HEK293 (cell line): ENCODE results near the gene DAGLA.

Source experiments
- CTCF ChIA-PET: fragments of 350-600 bp; formaldehyde crosslinking; extraction: SDS; loops from one replicate; lab custom pipeline; 2021; ENCODE audit warnings: antibody characterized with exemption; lab: Yijun Ruan, JAX
- POLR2A ChIA-PET: fragments of 300-600 bp; formaldehyde crosslinking; extraction: SDS; loops from one replicate; lab custom pipeline; 2020; ENCODE audit warnings: antibody characterized with exemption, inconsistent platforms; lab: Yijun Ruan, JAX
- H3K27ac ChIP-seq: fragments of 200-500 bp; sonication (Bioruptor generic); 2 replicates; pipeline ENCODE4 v1.5.1; 2014; ENCODE audit warnings: low read depth, low read length, control low read depth, inconsistent platforms; ENCODE audit errors: extremely low read depth
- H3K36me3 ChIP-seq, 2 experiments: fragments of 200-500 bp in 1 of 2; sonication (Bioruptor generic) in 1 of 2; 1 replicate in 1 of 2; 2 replicates in 1 of 2; pipeline ENCODE4 v1.5.1; 2014 to 2017; ENCODE audit warnings: inconsistent platforms in 2 of 2, low read length in 2 of 2; ENCODE audit not compliant: control insufficient read depth in 2 of 2, insufficient read depth in 1 of 2
- H3K4me1 ChIP-seq: fragments of 200-500 bp; sonication (Bioruptor generic); 2 replicates; pipeline ENCODE4 v1.5.1; 2014; ENCODE audit warnings: mild to moderate bottlenecking, low read length, inconsistent platforms; ENCODE audit not compliant: control insufficient read depth, insufficient read depth
- H3K4me3 ChIP-seq: 2 replicates; pipeline ENCODE4 v1.5.1; 2011; ENCODE audit warnings: low read depth, mild to moderate bottlenecking, control low read depth, low read length, moderate library complexity
- H3K9me3 ChIP-seq: fragments of 200-500 bp; sonication (Bioruptor generic); 2 replicates; pipeline ENCODE4 v1.5.1; 2014; ENCODE audit warnings: low read depth, low read length, inconsistent platforms; ENCODE audit not compliant: control insufficient read depth, insufficient read depth
- IKZF3 ChIP-seq: fragments of 450-650 bp; IDR thresholded peaks from 2 replicates; pipeline ENCODE4 v1.5.0; 2018; ENCODE audit warnings: missing biosample characterization, mild to moderate bottlenecking, missing genetic modification characterization, moderate library complexity
- KLF10 ChIP-seq: fragments of 450-650 bp; IDR thresholded peaks from 2 replicates; pipeline ENCODE4 v1.5.1; 2018; ENCODE audit warnings: missing biosample characterization, mild to moderate bottlenecking, missing genetic modification characterization
- PRDM1 ChIP-seq: fragments of 450-650 bp; formaldehyde crosslinking; IDR thresholded peaks from 2 replicates; pipeline ENCODE4; 2016; ENCODE audit warnings: missing biosample characterization, missing genetic modification characterization
- ZBTB1 ChIP-seq: fragments of 450-650 bp; formaldehyde crosslinking; IDR thresholded peaks from 2 replicates; pipeline ENCODE4 v1.5.1; 2016; ENCODE audit warnings: missing biosample characterization, missing genetic modification characterization
- ZBTB7A ChIP-seq: fragments of 450-650 bp; formaldehyde crosslinking; IDR thresholded peaks from 2 replicates; pipeline ENCODE4 v1.5.1; 2016; ENCODE audit warnings: low read depth, missing biosample characterization, missing genetic modification characterization
- ZNF146 ChIP-seq: fragments of 450-650 bp; formaldehyde crosslinking; IDR thresholded peaks from 2 replicates; pipeline ENCODE4 v1.5.1; 2016; ENCODE audit warnings: missing biosample characterization, missing genetic modification characterization
- ZNF274 ChIP-seq, 2 experiments: fragments of 200-500 bp in 1 of 2; fragments of 450-650 bp in 1 of 2; sonication (Bioruptor generic) in 1 of 2; formaldehyde crosslinking in 1 of 2; IDR thresholded peaks; 2 replicates each; pipeline versions ENCODE4 v1.5.1 to v1.6.1; 2014 to 2016; ENCODE audit warnings: borderline replicate concordance in 1 of 2, inconsistent platforms in 1 of 2, low read length in 1 of 2, missing biosample characterization in 1 of 2, missing genetic modification characterization in 1 of 2
- ZNF335 ChIP-seq: fragments of 450-650 bp; formaldehyde crosslinking; conservative IDR thresholded peaks from 2 replicates; pipeline ENCODE4 v1.5.1; 2016; ENCODE audit warnings: missing biosample characterization, missing genetic modification characterization
- ZNF341 ChIP-seq: fragments of 450-650 bp; formaldehyde crosslinking; IDR thresholded peaks from 2 replicates; pipeline ENCODE4; 2016; ENCODE audit warnings: low read depth, missing biosample characterization, missing genetic modification characterization
- ZNF391 ChIP-seq: fragments of 450-650 bp; formaldehyde crosslinking; IDR thresholded peaks from 2 replicates; pipeline ENCODE4 v1.5.1; 2016; ENCODE audit warnings: low read depth, missing biosample characterization, missing genetic modification characterization, borderline replicate concordance
- ZNF416 ChIP-seq: fragments of 450-650 bp; formaldehyde crosslinking; IDR thresholded peaks from 2 replicates; pipeline ENCODE4 v1.5.1; 2016; ENCODE audit warnings: missing biosample characterization, missing genetic modification characterization
- ZNF423 ChIP-seq: fragments of 450-650 bp; formaldehyde crosslinking; IDR thresholded peaks from 2 replicates; pipeline ENCODE4 v1.5.1; 2016; ENCODE audit warnings: missing biosample characterization, missing genetic modification characterization
- ZNF510 ChIP-seq: fragments of 450-650 bp; formaldehyde crosslinking; IDR thresholded peaks from 2 replicates; pipeline ENCODE4 v1.5.1; 2018; ENCODE audit warnings: mild to moderate bottlenecking, missing genetic modification characterization, missing biosample characterization; ENCODE audit not compliant: insufficient replicate concordance
- ZNF776 ChIP-seq: fragments of 450-650 bp; formaldehyde crosslinking; IDR thresholded peaks from 2 replicates; pipeline ENCODE4 v1.5.0; 2017; ENCODE audit warnings: missing biosample characterization, missing genetic modification characterization, borderline replicate concordance
- TF ChIP-seq, protein P1 (sequence below): fragments of 450-650 bp; formaldehyde crosslinking; IDR thresholded peaks from 2 replicates; pipeline ENCODE4 v1.5.1; 2016; ENCODE audit warnings: missing biosample characterization, missing genetic modification characterization, low read depth
- TF ChIP-seq, protein P2 (sequence below): fragments of 450-650 bp; formaldehyde crosslinking; IDR thresholded peaks from 2 replicates; pipeline ENCODE4 v1.5.1; 2016; ENCODE audit warnings: missing biosample characterization, missing genetic modification characterization
- TF ChIP-seq, protein P3 (sequence below): fragments of 450-650 bp; formaldehyde crosslinking; IDR thresholded peaks from 2 replicates; pipeline ENCODE4 v1.5.1; 2016; ENCODE audit warnings: missing biosample characterization, missing genetic modification characterization
- TF ChIP-seq, protein P4 (sequence below): fragments of 450-650 bp; formaldehyde crosslinking; IDR thresholded peaks from 2 replicates; pipeline ENCODE4 v1.5.1; 2016; ENCODE audit warnings: missing biosample characterization, missing genetic modification characterization
- TF ChIP-seq, protein P5 (sequence below): fragments of 450-650 bp; formaldehyde crosslinking; IDR thresholded peaks from 2 replicates; pipeline ENCODE4 v1.5.1; 2016; ENCODE audit warnings: missing biosample characterization, missing genetic modification characterization
- TF ChIP-seq, protein P6 (sequence below): fragments of 450-650 bp; formaldehyde crosslinking; IDR thresholded peaks from 2 replicates; pipeline ENCODE4 v1.5.1; 2016; ENCODE audit warnings: missing biosample characterization, missing genetic modification characterization, borderline replicate concordance

The DAGLA gene

DNA sequence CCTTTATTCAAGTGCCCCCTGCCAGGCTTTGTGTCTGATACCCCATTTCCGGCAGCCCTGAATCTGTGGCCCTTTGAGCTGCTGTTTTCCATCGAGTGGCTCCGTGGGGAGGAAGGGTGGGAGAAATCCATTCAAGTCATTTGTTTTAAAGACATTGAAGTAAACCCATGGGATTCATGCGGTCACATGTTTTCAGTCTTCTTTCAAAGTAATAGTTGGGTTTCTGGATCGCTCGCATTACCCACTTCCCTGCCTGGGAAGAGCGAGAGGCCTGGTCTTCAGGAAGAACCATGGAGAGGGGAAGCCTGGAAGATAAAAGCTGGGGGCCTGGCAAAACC lies 14.4 kb downstream of the DAGLA start:
- no peak for TF ChIP-seq ZNF391 (tag by site-specific recombination)
- TF ChIP-seq ZNF510 (tag by site-specific recombination), result no peak
- TF ChIP-seq KLF10 (tag by site-specific recombination), result no peak
- no peak for TF ChIP-seq IKZF3 (tag by site-specific recombination)
- TF ChIP-seq, protein P1, sequence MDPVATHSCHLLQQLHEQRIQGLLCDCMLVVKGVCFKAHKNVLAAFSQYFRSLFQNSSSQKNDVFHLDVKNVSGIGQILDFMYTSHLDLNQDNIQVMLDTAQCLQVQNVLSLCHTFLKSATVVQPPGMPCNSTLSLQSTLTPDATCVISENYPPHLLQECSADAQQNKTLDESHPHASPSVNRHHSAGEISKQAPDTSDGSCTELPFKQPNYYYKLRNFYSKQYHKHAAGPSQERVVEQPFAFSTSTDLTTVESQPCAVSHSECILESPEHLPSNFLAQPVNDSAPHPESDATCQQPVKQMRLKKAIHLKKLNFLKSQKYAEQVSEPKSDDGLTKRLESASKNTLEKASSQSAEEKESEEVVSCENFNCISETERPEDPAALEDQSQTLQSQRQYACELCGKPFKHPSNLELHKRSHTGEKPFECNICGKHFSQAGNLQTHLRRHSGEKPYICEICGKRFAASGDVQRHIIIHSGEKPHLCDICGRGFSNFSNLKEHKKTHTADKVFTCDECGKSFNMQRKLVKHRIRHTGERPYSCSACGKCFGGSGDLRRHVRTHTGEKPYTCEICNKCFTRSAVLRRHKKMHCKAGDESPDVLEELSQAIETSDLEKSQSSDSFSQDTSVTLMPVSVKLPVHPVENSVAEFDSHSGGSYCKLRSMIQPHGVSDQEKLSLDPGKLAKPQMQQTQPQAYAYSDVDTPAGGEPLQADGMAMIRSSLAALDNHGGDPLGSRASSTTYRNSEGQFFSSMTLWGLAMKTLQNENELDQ (tag by site-specific recombination), result no peak
- TF ChIP-seq, protein P2, sequence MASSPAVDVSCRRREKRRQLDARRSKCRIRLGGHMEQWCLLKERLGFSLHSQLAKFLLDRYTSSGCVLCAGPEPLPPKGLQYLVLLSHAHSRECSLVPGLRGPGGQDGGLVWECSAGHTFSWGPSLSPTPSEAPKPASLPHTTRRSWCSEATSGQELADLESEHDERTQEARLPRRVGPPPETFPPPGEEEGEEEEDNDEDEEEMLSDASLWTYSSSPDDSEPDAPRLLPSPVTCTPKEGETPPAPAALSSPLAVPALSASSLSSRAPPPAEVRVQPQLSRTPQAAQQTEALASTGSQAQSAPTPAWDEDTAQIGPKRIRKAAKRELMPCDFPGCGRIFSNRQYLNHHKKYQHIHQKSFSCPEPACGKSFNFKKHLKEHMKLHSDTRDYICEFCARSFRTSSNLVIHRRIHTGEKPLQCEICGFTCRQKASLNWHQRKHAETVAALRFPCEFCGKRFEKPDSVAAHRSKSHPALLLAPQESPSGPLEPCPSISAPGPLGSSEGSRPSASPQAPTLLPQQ (tag by site-specific recombination), result no peak
- TF ChIP-seq PRDM1 (tag by site-specific recombination), result no peak
- TF ChIP-seq, protein P3, sequence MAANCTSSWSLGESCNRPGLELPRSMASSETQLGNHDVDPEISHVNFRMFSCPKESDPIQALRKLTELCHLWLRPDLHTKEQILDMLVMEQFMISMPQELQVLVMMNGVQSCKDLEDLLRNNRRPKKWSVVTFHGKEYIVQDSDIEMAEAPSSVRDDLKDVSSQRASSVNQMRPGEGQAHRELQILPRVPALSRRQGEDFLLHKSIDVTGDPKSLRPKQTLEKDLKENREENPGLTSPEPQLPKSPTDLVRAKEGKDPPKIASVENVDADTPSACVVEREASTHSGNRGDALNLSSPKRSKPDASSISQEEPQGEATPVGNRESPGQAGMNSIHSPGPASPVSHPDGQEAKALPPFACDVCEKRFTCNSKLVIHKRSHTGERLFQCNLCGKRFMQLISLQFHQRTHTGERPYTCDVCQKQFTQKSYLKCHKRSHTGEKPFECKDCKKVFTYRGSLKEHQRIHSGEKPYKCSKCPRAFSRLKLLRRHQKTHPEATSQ, result no peak
- no peak for TF ChIP-seq ZNF146 (tag by site-specific recombination)
- no peak for TF ChIP-seq ZNF274 (IDR thresholded peaks at IDR 0.05; ENCODE audit: low read length)
- TF ChIP-seq ZNF274 (tag by site-specific recombination; IDR thresholded peaks at IDR 0.05; ENCODE audit: borderline replicate concordance), result no peak
- TF ChIP-seq ZNF423, result no peak
- TF ChIP-seq ZNF416 (tag by site-specific recombination), result no peak
- TF ChIP-seq, protein P4, sequence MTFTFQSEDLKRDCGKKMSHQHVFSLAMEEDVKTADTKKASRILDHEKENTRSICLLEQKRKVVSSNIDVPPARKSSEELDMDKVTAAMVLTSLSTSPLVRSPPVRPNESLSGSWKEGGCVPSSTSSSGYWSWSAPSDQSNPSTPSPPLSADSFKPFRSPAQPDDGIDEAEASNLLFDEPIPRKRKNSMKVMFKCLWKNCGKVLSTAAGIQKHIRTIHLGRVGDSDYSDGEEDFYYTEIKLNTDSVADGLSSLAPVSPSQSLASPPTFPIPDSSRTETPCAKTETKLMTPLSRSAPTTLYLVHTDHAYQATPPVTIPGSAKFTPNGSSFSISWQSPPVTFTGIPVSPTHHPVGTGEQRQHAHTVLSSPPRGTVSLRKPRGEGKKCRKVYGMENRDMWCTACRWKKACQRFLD (tag by site-specific recombination), result no peak
- TF ChIP-seq ZBTB1 (tag by site-specific recombination), result no peak
- TF ChIP-seq, protein P5, sequence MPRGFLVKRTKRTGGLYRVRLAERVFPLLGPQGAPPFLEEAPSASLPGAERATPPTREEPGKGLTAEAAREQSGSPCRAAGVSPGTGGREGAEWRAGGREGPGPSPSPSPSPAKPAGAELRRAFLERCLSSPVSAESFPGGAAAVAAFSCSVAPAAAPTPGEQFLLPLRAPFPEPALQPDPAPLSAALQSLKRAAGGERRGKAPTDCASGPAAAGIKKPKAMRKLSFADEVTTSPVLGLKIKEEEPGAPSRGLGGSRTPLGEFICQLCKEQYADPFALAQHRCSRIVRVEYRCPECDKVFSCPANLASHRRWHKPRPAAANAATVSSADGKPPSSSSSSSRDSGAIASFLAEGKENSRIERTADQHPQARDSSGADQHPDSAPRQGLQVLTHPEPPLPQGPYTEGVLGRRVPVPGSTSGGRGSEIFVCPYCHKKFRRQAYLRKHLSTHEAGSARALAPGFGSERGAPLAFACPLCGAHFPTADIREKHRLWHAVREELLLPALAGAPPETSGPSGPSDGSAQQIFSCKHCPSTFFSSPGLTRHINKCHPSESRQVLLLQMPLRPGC (tag by site-specific recombination), result no peak
- TF ChIP-seq ZNF341 (tag by site-specific recombination), result no peak
- no peak for TF ChIP-seq ZNF335 (tag by site-specific recombination)
- TF ChIP-seq ZBTB7A (tag by site-specific recombination), result no peak
- no peak for TF ChIP-seq ZNF776 (tag by site-specific recombination)
- TF ChIP-seq, protein P6, sequence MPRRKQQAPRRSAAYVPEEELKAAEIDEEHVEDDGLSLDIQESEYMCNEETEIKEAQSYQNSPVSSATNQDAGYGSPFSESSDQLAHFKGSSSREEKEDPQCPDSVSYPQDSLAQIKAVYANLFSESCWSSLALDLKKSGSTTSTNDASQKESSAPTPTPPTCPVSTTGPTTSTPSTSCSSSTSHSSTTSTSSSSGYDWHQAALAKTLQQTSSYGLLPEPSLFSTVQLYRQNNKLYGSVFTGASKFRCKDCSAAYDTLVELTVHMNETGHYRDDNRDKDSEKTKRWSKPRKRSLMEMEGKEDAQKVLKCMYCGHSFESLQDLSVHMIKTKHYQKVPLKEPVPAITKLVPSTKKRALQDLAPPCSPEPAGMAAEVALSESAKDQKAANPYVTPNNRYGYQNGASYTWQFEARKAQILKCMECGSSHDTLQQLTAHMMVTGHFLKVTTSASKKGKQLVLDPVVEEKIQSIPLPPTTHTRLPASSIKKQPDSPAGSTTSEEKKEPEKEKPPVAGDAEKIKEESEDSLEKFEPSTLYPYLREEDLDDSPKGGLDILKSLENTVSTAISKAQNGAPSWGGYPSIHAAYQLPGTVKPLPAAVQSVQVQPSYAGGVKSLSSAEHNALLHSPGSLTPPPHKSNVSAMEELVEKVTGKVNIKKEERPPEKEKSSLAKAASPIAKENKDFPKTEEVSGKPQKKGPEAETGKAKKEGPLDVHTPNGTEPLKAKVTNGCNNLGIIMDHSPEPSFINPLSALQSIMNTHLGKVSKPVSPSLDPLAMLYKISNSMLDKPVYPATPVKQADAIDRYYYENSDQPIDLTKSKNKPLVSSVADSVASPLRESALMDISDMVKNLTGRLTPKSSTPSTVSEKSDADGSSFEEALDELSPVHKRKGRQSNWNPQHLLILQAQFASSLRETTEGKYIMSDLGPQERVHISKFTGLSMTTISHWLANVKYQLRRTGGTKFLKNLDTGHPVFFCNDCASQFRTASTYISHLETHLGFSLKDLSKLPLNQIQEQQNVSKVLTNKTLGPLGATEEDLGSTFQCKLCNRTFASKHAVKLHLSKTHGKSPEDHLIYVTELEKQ (tag by site-specific recombination), result no peak
- H3K9me3 ChIP-seq, result no peaks in the 10 kb centered on the region
- ChIA-PET POLR2A (interaction anchor here (1.3 kb wide), 1 partner anchor 24 kb away, joined by 4 read pairs; no protein-coding TSS in a partner anchor), CTCF (interaction anchor here (0.6 to 1.4 kb wide), 5 partner anchors 12 to 259 kb away, joined by 3 to 5 read pairs (median 3); no protein-coding TSS in a partner anchor)
- no peak overlapping the region for H3K4me3 ChIP-seq
- H3K36me3 ChIP-seq, result no peaks in the 10 kb centered on the region
- H3K27ac ChIP-seq, result no peak overlapping the region
- H3K4me1 ChIP-seq, result no peaks in the 10 kb centered on the region
